GM23338 (cell line): Measurements from ENCODE around the gene SCML1. TPM values are rescaled to one million over a fixed set of nuclear protein-coding genes. Genes with fewer than 3 reads are reported as not detected.

Source experiments
- CREB1 ChIP-seq: fragments of 250-450 bp; sonication (Bioruptor Pico); IDR thresholded peaks from 2 replicates; pipeline ENCODE4 v1.5.0; 2020; ENCODE audit warnings: low read depth, mild to moderate bottlenecking, moderate library complexity
- ETS1 ChIP-seq: IDR thresholded peaks from 2 replicates; pipeline ENCODE4 v1.6.1; 2016; ENCODE audit warnings: antibody characterized with exemption
- EZH2phosphoT487 ChIP-seq: fragments of 200-600 bp; sonication (generic); IDR thresholded peaks from one replicate; pipeline ENCODE4 v1.8.1; 2018; ENCODE audit warnings: antibody characterized with exemption; ENCODE audit not compliant: unreplicated experiment
- NANOG ChIP-seq: IDR thresholded peaks from 2 replicates; pipeline ENCODE4 v1.6.1; 2016; ENCODE audit warnings: antibody characterized with exemption, borderline replicate concordance
- REST ChIP-seq: IDR thresholded peaks from one replicate; pipeline ENCODE4 v1.6.1; 2018; ENCODE audit warnings: antibody characterized with exemption; ENCODE audit not compliant: unreplicated experiment
- ZNF462 ChIP-seq: fragments of 250-450 bp; sonication (Bioruptor Pico); IDR thresholded peaks from 2 replicates; pipeline ENCODE4 v1.5.0; 2020; ENCODE audit warnings: mild to moderate bottlenecking, moderate library complexity
- polyA plus RNA-seq: library from polyadenylated mRNA; unstranded; fragments of >200 nt; fragmentation: Nextera tagmentation; extraction: Ambion mirVana; gene quantifications from 2 replicates; pipeline ENCODE4 v1.2.1, GENCODE V29; 2016
- total RNA-seq: library from RNA; depleted of rRNA; stranded (reverse); fragments of >200 nt; shearing (Covaris generic); gene quantifications from 2 replicates; pipeline ENCODE4 v1.2.3, GENCODE V29; 2014

The SCML1 gene
- total and polyA plus RNA-seq, 2 experiments from 2014 or later = 5.4 to 6.4 TPM

- no peak for TF ChIP-seq ZNF462
- TF ChIP-seq ETS1 = no peak
- TF ChIP-seq EZH2phosphoT487 = no peak
- no peak for TF ChIP-seq NANOG
- TF ChIP-seq CREB1 (CRISPR knock-in tag) = no peak
- no peak for TF ChIP-seq REST
Observed at GRCh38 chrX:17740137-17741122, 3.1 kb downstream of the SCML1 start (continued).
